ENCODE results near the gene XRN1. TPM values are rescaled to one million over a fixed set of nuclear protein-coding genes. Genes with fewer than 3 reads are reported as not detected.

XRN1 gene
- total and polyA plus RNA-seq, 11 donors, result 3.8 to 35.5 (median 17.3) TPM

GRCh38 chr3:142276781-142277180, 171.1 kb downstream of the XRN1 start:
- no peak for TF ChIP-seq POLR2A (IDR thresholded peaks at IDR 0.05)
- Histone ChIP-seq H3K36me3 (no peaks in the 10 kb centered on the region), H3K27ac (peak overlapping the region in 4 of 12 donors; percentile 5 to 76 (median 12)), H3K27me3 (no peaks in the 10 kb centered on the region), H3K4me3 (no peak overlapping the region), H3K9me3 (peaks cover 0 to 3% (median 0%) of the 10 kb centered on the region in 12 donors), H3K4me1 (peaks cover 0 to 35% (median 0%) of the 10 kb centered on the region in 12 donors)
- intact Hi-C loops (cut with DNase I), result loop anchor here in 7 of 10 donors (5.0 to 10.0 kb wide), 5 partner anchors 92 to 542 kb away; partner anchors contain the start of gene RNF7 (in 1 of the 7)
- DNase-seq (no peak), ATAC-seq (peak in 2 of 4 donors; percentile 60 to 63)
- 61 to 75% (median 69%) methylated on average over 2 of the region's 2 CpGs for whole genome bisulfite sequencing, 4 donors

- intact Hi-C loops (cut with DNase I), result loop anchor here in 8 of 10 donors (2.0 to 10.0 kb wide), 6 partner anchors 91 to 541 kb away; partner anchors contain the start of gene RNF7 (in 1 of the 8)
- DNase-seq (no peak), ATAC-seq (peak; percentile 40 to 81 (median 66))
- peaks cover 0 to 38% (median 0%) of the 10 kb centered on the region in 12 donors for H3K4me1 ChIP-seq
- TF ChIP-seq CTCF (IDR thresholded peaks at IDR 0.05), result no peak
- no peak for TF ChIP-seq POLR2A (IDR thresholded peaks at IDR 0.05)
- no peak overlapping the region for H3K4me3 ChIP-seq
- WGBS, 4 donors, result 45 to 57% (median 49%) methylated on average over 2 of the region's 2 CpGs
- peaks cover 0 to 3% (median 0%) of the 10 kb centered on the region in 12 donors for H3K9me3 ChIP-seq
- peak overlapping the region in 2 of 12 donors; percentile 6 to 76 for H3K27ac ChIP-seq
- no peaks in the 10 kb centered on the region for H3K36me3 ChIP-seq
- H3K27me3 ChIP-seq, result no peaks in the 10 kb centered on the region
These were observed 172.0 kb downstream of the XRN1 start for GRCh38 chr3:142275856-142276255.

- intact Hi-C loops (cut with DNase I), result loop anchor here in 8 of 10 donors (2.0 to 10.0 kb wide), 6 partner anchors 90 to 540 kb away; partner anchors contain the start of gene RNF7 (in 1 of the 8)
- ATAC-seq (no peak), DNase-seq (no peak)
- Histone ChIP-seq H3K9me3 (peaks cover 0 to 3% (median 0%) of the 10 kb centered on the region in 12 donors), H3K4me3 (no peak overlapping the region), H3K4me1 (peaks cover 0 to 46% (median 0%) of the 10 kb centered on the region in 12 donors), H3K27me3 (no peaks in the 10 kb centered on the region), H3K36me3 (no peaks in the 10 kb centered on the region), H3K27ac (peak overlapping the region in 1 of 12 donors; percentile 51)
- 91 to 98% (median 93%) methylated on average over 1 of the region's 1 CpG for WGBS, 4 donors
- TF ChIP-seq CTCF (IDR thresholded peaks at IDR 0.05), result no peak
These were observed 172.9 kb downstream of the XRN1 start for GRCh38 chr3:142274908-142275307.

- H3K36me3 ChIP-seq, result no peaks in the 10 kb centered on the region
- no peaks in the 10 kb centered on the region for H3K27me3 ChIP-seq
- H3K4me3 ChIP-seq, result no peak overlapping the region
- TF ChIP-seq POLR2A (IDR thresholded peaks at IDR 0.05) (no peak), CTCF (IDR thresholded peaks at IDR 0.05) (no peak)
- DNase-seq (peak in 2 of 5 donors; percentile 29 to 38), ATAC-seq (peak in 2 of 4 donors; percentile 47 to 52)
- H3K9me3 ChIP-seq, result peaks cover 0 to 3% (median 0%) of the 10 kb centered on the region in 12 donors
- peaks cover 0 to 42% (median 0%) of the 10 kb centered on the region in 12 donors for H3K4me1 ChIP-seq
- intact Hi-C loops (cut with DNase I), result loop anchor here in 4 of 10 donors (10.0 kb wide), 3 partner anchors 89 to 539 kb away; partner anchors contain the start of gene RNF7 (in 1 of the 4)
- peak overlapping the region in 1 of 12 donors; percentile 25 for H3K27ac ChIP-seq
These were observed 174.3 kb downstream of the XRN1 start for GRCh38 chr3:142273501-142273900.

Measured in heart left ventricle (tissue), 16 donors.